ENCODE data around the gene TAOK2.

Gene TAOK2

GRCh38 chr16:29989111-29989858 is 15.6 kb downstream of the TAOK2 start:
- DNase-seq (ENCODE audit: low read depth) = no peak
- no peak for TF ChIP-seq CTCF (IDR thresholded peaks at IDR 0.05; ENCODE audit: insufficient read depth, low read depth, low read length, missing control alignments)
- no peak overlapping the region for H3K4me3 ChIP-seq (ENCODE audit: low read depth, low read length)

- TF ChIP-seq CTCF (IDR thresholded peaks at IDR 0.05; ENCODE audit: insufficient read depth, low read depth, low read length, missing control alignments) = no peak
- no peak for DNase-seq (ENCODE audit: low read depth)
- H3K4me3 ChIP-seq (ENCODE audit: low read depth, low read length) = no peak overlapping the region
Measured at GRCh38 chr16:29990034-29990433, 16.4 kb downstream of the TAOK2 start.

GRCh38 chr16:29990883-29991570 is 17.4 kb downstream of the TAOK2 start:
- TF ChIP-seq CTCF (IDR thresholded peaks at IDR 0.05; ENCODE audit: insufficient read depth, low read depth, low read length, missing control alignments) = no peak
- DNase-seq (ENCODE audit: low read depth) = no peak
- no peak overlapping the region for H3K4me3 ChIP-seq (ENCODE audit: low read depth, low read length)

- no peak for TF ChIP-seq CTCF (IDR thresholded peaks at IDR 0.05; ENCODE audit: insufficient read depth, low read depth, low read length, missing control alignments)
- no peak for DNase-seq (ENCODE audit: low read depth)
- no peak overlapping the region for H3K4me3 ChIP-seq (ENCODE audit: low read depth, low read length)
Measured at GRCh38 chr16:29991571-29991904, 17.9 kb downstream of the TAOK2 start.

- no peak for TF ChIP-seq CTCF (IDR thresholded peaks at IDR 0.05; ENCODE audit: insufficient read depth, low read depth, low read length, missing control alignments)
- no peak overlapping the region for H3K4me3 ChIP-seq (ENCODE audit: low read depth, low read length)
- DNase-seq (ENCODE audit: low read depth) = no peak
Measured at GRCh38 chr16:29992344-29992967, 18.8 kb downstream of the TAOK2 start.

GRCh38 chr16:29993191-29993902 is 19.7 kb downstream of the TAOK2 start:
- no peak for TF ChIP-seq CTCF (IDR thresholded peaks at IDR 0.05; ENCODE audit: insufficient read depth, low read depth, low read length, missing control alignments)
- H3K4me3 ChIP-seq (ENCODE audit: low read depth, low read length) = no peak overlapping the region
- no peak for DNase-seq (ENCODE audit: low read depth)
